Endothelial cell of umbilical vein (primary cell): ENCODE data around the gene EML3. TPM values are rescaled to one million over a fixed set of nuclear protein-coding genes. Genes with fewer than 3 reads are reported as not detected.
A peak's percentile ranks its signal among the peaks of the same experiment; 100 is the strongest.

Source experiments
- BruUV-seq: library from RNA; stranded (reverse); fragments of 400-500 nt; replicated peaks from 2 replicates; lab custom pipeline; 2021; lab: Mats Ljungman, UMichigan
- CTCF ChIA-PET: fragments of 300-600, 350-600 bp; sonication (Branson Sonifier 250); formaldehyde crosslinking; loops from one replicate; lab custom pipeline; 2021; ENCODE audit warnings: antibody characterized with exemption, inconsistent platforms; lab: Charles Lee
- POLR2A ChIA-PET: fragments of 300-600, 350-600 bp; sonication (Branson Sonifier 250); formaldehyde crosslinking; loops from one replicate; lab custom pipeline; 2021; ENCODE audit warnings: antibody characterized with exemption, inconsistent platforms; lab: Charles Lee
- DNase-seq: peaks from one replicate; pipeline ENCODE4 v3.0.0-alpha.2; 2011; ENCODE audit warnings: low read depth, low spot score
- FAIRE-seq: peaks from 2 replicates; lab custom pipeline; 2011; peaks lifted over from hg19 to GRCh38; lab: Jason Lieb, UNC
- H2AFZ ChIP-seq: 2 replicates; pipeline ENCODE4 v1.6.0; 2012; ENCODE audit warnings: low read depth, low read length, control low read depth, inconsistent platforms
- H3K27ac ChIP-seq: 2 replicates; pipeline ENCODE4 v1.5.1; 2011; ENCODE audit warnings: low read depth, mild to moderate bottlenecking, control low read depth, low read length, moderate library complexity; ENCODE audit not compliant: insufficient read depth
- H3K27me3 ChIP-seq, 2 experiments: 2 replicates each; pipeline versions ENCODE4 v1.6.0 to v1.6.1; 2011; ENCODE audit warnings: low read length in 2 of 2, mixed read lengths in 1 of 2; ENCODE audit not compliant: control insufficient read depth in 2 of 2, insufficient read depth in 2 of 2
- H3K36me3 ChIP-seq, 2 experiments: 2 replicates in 1 of 2; 3 replicates in 1 of 2; pipeline ENCODE4 v1.5.1; 2011; ENCODE audit warnings: low read length in 2 of 2, mild to moderate bottlenecking in 1 of 2, moderate library complexity in 1 of 2; ENCODE audit not compliant: control insufficient read depth in 2 of 2, insufficient read depth in 2 of 2; ENCODE audit errors: extremely low read depth in 1 of 2
- H3K4me1 ChIP-seq: 3 replicates; pipeline ENCODE4 v1.5.1; 2011; ENCODE audit warnings: mild to moderate bottlenecking, low read length; ENCODE audit not compliant: control insufficient read depth, insufficient read depth; ENCODE audit errors: extremely low read depth
- H3K4me2 ChIP-seq: 2 replicates; pipeline ENCODE4 v1.6.1; 2011; ENCODE audit warnings: low read length, control low read depth, mixed read lengths; ENCODE audit not compliant: insufficient read depth
- H3K4me3 ChIP-seq, 3 experiments: fragments of 200-600 bp in 1 of 3; sonication (generic), shearing (Covaris generic) in 1 of 3; replicated peaks in 1 of 3; 2 replicates each; pipeline ENCODE4 v1.5.1; 2011 to 2016; ENCODE audit warnings: control low read depth in 3 of 3, low read length in 3 of 3, mild to moderate bottlenecking in 2 of 3, inconsistent platforms in 1 of 3, low read depth in 1 of 3, moderate library complexity in 1 of 3; ENCODE audit not compliant: insufficient read depth in 1 of 3
- H3K79me2 ChIP-seq: 2 replicates; pipeline ENCODE4 v1.6.0; 2012; ENCODE audit warnings: low read length, inconsistent platforms; ENCODE audit not compliant: control insufficient read depth, insufficient read depth
- H3K9ac ChIP-seq: replicated peaks from 2 replicates; pipeline ENCODE3; 2011; ENCODE audit warnings: low read length, control low read depth; ENCODE audit not compliant: insufficient read depth; ENCODE audit errors: extremely low read depth
- H3K9me1 ChIP-seq: replicated peaks from 3 replicates; pipeline ENCODE4 v1.6.0; 2011; ENCODE audit warnings: mild to moderate bottlenecking, low read length; ENCODE audit not compliant: control insufficient read depth, insufficient read depth; ENCODE audit errors: extremely low read depth
- H3K9me3 ChIP-seq: replicated peaks from 2 replicates; pipeline ENCODE4 v1.5.1; 2012; ENCODE audit warnings: low read length, inconsistent platforms; ENCODE audit not compliant: control insufficient read depth, insufficient read depth
- H4K20me1 ChIP-seq: replicated peaks from 2 replicates; pipeline ENCODE3; 2011; ENCODE audit warnings: mild to moderate bottlenecking, low read length; ENCODE audit not compliant: control insufficient read depth, insufficient read depth; ENCODE audit errors: extremely low read depth
- EZH2 ChIP-seq: IDR thresholded peaks from 2 replicates; pipeline ENCODE4 v1.6.1; 2012; ENCODE audit warnings: borderline replicate concordance, low read depth, mild to moderate bottlenecking, moderate library complexity, low read length, inconsistent platforms; ENCODE audit not compliant: severe bottlenecking
- FOS ChIP-seq: IDR thresholded peaks from 2 replicates; pipeline ENCODE4 v1.6.1; 2011; ENCODE audit warnings: mild to moderate bottlenecking, low read length, moderate library complexity, borderline replicate concordance; ENCODE audit not compliant: insufficient read depth
- GATA2 ChIP-seq: IDR thresholded peaks from 2 replicates; pipeline ENCODE4 v1.7.0; 2011; ENCODE audit warnings: low read depth, mild to moderate bottlenecking, moderate library complexity, mixed read lengths, low read length; ENCODE audit not compliant: insufficient read length, insufficient read depth
- JUN ChIP-seq: IDR thresholded peaks from 2 replicates; pipeline ENCODE4 v1.6.1; 2011; ENCODE audit warnings: borderline replicate concordance, low read depth; ENCODE audit not compliant: insufficient read length, insufficient read depth
- MYC ChIP-seq: IDR thresholded peaks from one replicate; pipeline ENCODE4 v1.6.1; 2011; ENCODE audit warnings: mild to moderate bottlenecking, low read depth, low read length
- POLR2A ChIP-seq: IDR thresholded peaks from 2 replicates; pipeline ENCODE4 v1.6.1; 2012; ENCODE audit warnings: low read depth, mild to moderate bottlenecking, control low read depth, low read length
- POLR2AphosphoS5 ChIP-seq: IDR thresholded peaks from 2 replicates; pipeline ENCODE4 v1.6.1; 2012; ENCODE audit warnings: low read depth, mild to moderate bottlenecking, control low read depth, low read length, moderate library complexity; ENCODE audit not compliant: insufficient read depth
- dilution Hi-C: fragments of 300-500 bp; cut with MboI; formaldehyde crosslinking; loops from one replicate; pipeline ENCODE4 v1.15.0; 2019; ENCODE audit warnings: low sequenced_read_pairs; ENCODE audit not compliant: extremely low pct_ligation_motif_present
- intact Hi-C: fragments of 100-400 bp; cut with micrococcal nuclease; formaldehyde crosslinking; loops from one replicate; pipeline ENCODE4 v1.10.0; 2022
- polyA plus RNA-seq, 4 experiments: library from polyadenylated mRNA; depleted of rRNA in 3 of 4; stranded (reverse) in 3 of 4; unstranded in 1 of 4; fragments of >200 nt; gene quantifications; 2 replicates each; pipeline versions ENCODE4 v1.2.1 to v1.2.3, GENCODE V29; 2011 to 2012; ENCODE audit warnings: missing spikeins in 1 of 4
- total RNA-seq: library from RNA; stranded (reverse); gene quantifications from 2 replicates; pipeline ENCODE4 v1.2.3, GENCODE V29; 2021
- TF ChIP-seq, protein P1 (sequence below), 2 donors: IDR thresholded peaks; 1 replicate in 1 of 2; 2 replicates in 1 of 2; pipeline ENCODE4 v1.5.1; 2011; ENCODE audit warnings: low read length in 2 of 2, mild to moderate bottlenecking in 2 of 2, moderate library complexity in 2 of 2, control low read depth in 1 of 2, inconsistent platforms in 1 of 2, low read depth in 1 of 2; ENCODE audit not compliant: insufficient read depth in 1 of 2; ENCODE audit errors: extremely low read depth in 1 of 2
- TF ChIP-seq, protein P2 (sequence below): IDR thresholded peaks from 2 replicates; pipeline ENCODE4 v1.6.1; 2011; ENCODE audit not compliant: insufficient read depth, insufficient read length

EML3 gene
- total and polyA plus RNA-seq, 2 donors (not counting 3 experiments of a cell fraction or from before 2014, with no cell fraction given), result 75.7 to 101 TPM

- CTCF ChIA-PET, result interaction anchor here (2.4 kb wide), 1 partner anchor 11 kb away, joined by 11 read pairs; the partner anchor contains the start of genes C11orf98 and CSKMT
- H3K27me3 ChIP-seq, result no peaks in the 10 kb centered on the region
- H3K79me2 ChIP-seq, result peaks cover 21% of the 10 kb centered on the region
- no peak for FAIRE-seq
- dilution Hi-C loops, result no loop called here
- BruUV-seq, result no TSS peak
- intact Hi-C loops, result loop anchor here (5.0 kb wide), 1 partner anchor 53 kb away; the partner anchor contains the start of genes BSCL2 and GNG3
- no peak overlapping the region for H3K4me2 ChIP-seq
- no peak overlapping the region for H3K4me3 ChIP-seq
- POLR2A ChIA-PET, result interaction anchor here (5.3 kb wide), 1 partner anchor 11 kb away, joined by 71 read pairs; the partner anchor contains the start of genes C11orf98 and CSKMT
- H4K20me1 ChIP-seq, result no peaks in the 10 kb centered on the region
- no peak for DNase-seq
- no peaks in the 10 kb centered on the region for H3K9me3 ChIP-seq
- H2AFZ ChIP-seq, result peak overlapping the region; percentile 26
- H3K36me3 ChIP-seq, result peaks cover under 1 to 5% of the 10 kb centered on the region in 2 experiments
- H3K9me1 ChIP-seq, result no peaks in the 10 kb centered on the region
- H3K4me1 ChIP-seq, result peaks cover 2% of the 10 kb centered on the region
- H3K27ac ChIP-seq, result no peak overlapping the region
- no peak overlapping the region for H3K9ac ChIP-seq
- TF ChIP-seq POLR2AphosphoS5, result no peak
- TF ChIP-seq JUN, result no peak
- TF ChIP-seq, protein P1, sequence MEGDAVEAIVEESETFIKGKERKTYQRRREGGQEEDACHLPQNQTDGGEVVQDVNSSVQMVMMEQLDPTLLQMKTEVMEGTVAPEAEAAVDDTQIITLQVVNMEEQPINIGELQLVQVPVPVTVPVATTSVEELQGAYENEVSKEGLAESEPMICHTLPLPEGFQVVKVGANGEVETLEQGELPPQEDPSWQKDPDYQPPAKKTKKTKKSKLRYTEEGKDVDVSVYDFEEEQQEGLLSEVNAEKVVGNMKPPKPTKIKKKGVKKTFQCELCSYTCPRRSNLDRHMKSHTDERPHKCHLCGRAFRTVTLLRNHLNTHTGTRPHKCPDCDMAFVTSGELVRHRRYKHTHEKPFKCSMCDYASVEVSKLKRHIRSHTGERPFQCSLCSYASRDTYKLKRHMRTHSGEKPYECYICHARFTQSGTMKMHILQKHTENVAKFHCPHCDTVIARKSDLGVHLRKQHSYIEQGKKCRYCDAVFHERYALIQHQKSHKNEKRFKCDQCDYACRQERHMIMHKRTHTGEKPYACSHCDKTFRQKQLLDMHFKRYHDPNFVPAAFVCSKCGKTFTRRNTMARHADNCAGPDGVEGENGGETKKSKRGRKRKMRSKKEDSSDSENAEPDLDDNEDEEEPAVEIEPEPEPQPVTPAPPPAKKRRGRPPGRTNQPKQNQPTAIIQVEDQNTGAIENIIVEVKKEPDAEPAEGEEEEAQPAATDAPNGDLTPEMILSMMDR (IDR thresholded peaks at IDR 0.05; ENCODE audit: extremely low read depth in 1 of 2, insufficient read depth in 1 of 2, low read depth in 1 of 2, low read length in 2 of 2), result no peak
- no peak for TF ChIP-seq MYC
- TF ChIP-seq EZH2, result no peak
- no peak for TF ChIP-seq FOS
- TF ChIP-seq GATA2, result no peak
- TF ChIP-seq, protein P2, sequence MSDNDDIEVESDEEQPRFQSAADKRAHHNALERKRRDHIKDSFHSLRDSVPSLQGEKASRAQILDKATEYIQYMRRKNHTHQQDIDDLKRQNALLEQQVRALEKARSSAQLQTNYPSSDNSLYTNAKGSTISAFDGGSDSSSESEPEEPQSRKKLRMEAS, result no peak
- TF ChIP-seq POLR2A, result no peak
Measured at GRCh38 chr11:62654297-62654696, 41.7 kb upstream of the EML3 start.
